Karpas-422 (cell line): ENCODE measurements around the gene RPS8. TPM values are rescaled to one million over a fixed set of nuclear protein-coding genes. Genes with fewer than 3 reads are reported as not detected.
"Not testable (repeated sequence)": the region's sequence is repeated elsewhere in the genome, so short reads cannot be mapped to it uniquely, and the experiment has no call there.

Experiments
- DNase-seq: peaks from one replicate; pipeline ENCODE4 v3.0.0-alpha.2; 2015
- H2AFZ ChIP-seq: fragments of 200-600 bp; sonication (generic); 2 replicates; pipeline ENCODE4 v1.6.1; 2014; ENCODE audit warnings: antibody characterized with exemption, low read length, mixed read lengths
- H3K27ac ChIP-seq: fragments of 200-600 bp; sonication (generic); 2 replicates; pipeline ENCODE4 v1.5.1; 2014; ENCODE audit warnings: mild to moderate bottlenecking, low read length, moderate library complexity
- H3K27me3 ChIP-seq: fragments of 200-600 bp; sonication (generic); 2 replicates; pipeline ENCODE4 v1.6.1; 2014; ENCODE audit warnings: low read length, mixed read lengths
- H3K36me3 ChIP-seq: fragments of 200-600 bp; sonication (generic); 2 replicates; pipeline ENCODE4 v1.6.1; 2014; ENCODE audit warnings: low read length, mixed read lengths; ENCODE audit not compliant: insufficient read depth
- H3K4me1 ChIP-seq: fragments of 200-600 bp; sonication (generic); 2 replicates; pipeline ENCODE4 v1.6.1; 2014; ENCODE audit warnings: mild to moderate bottlenecking, low read length, mixed read lengths
- H3K4me2 ChIP-seq: fragments of 200-600 bp; sonication (generic); 2 replicates; pipeline ENCODE4 v1.6.1; 2014; ENCODE audit warnings: low read length, low read depth, mild to moderate bottlenecking; ENCODE audit not compliant: poor library complexity, severe bottlenecking
- H3K4me3 ChIP-seq: fragments of 200-600 bp; sonication (generic); 2 replicates; pipeline ENCODE4 v1.5.1; 2014; ENCODE audit warnings: mild to moderate bottlenecking, antibody characterized with exemption, low read length, mixed read lengths
- H3K79me2 ChIP-seq: fragments of 200-600 bp; sonication (generic); 2 replicates; pipeline ENCODE4 v1.6.1; 2014; ENCODE audit warnings: mild to moderate bottlenecking, low read length, mixed read lengths
- H3K9ac ChIP-seq: fragments of 200-600 bp; sonication (generic); 2 replicates; pipeline ENCODE4 v1.6.0; 2014; ENCODE audit warnings: low read length
- H3K9me2 ChIP-seq: fragments of 200-600 bp; sonication (generic), shearing (Covaris generic); replicated peaks from 2 replicates; pipeline ENCODE4 v1.6.0; 2014; ENCODE audit warnings: mild to moderate bottlenecking, low read length, moderate library complexity; ENCODE audit not compliant: insufficient read depth
- H3K9me3 ChIP-seq: fragments of 300-700, 200-600 bp; sonication (generic); 2 replicates; pipeline ENCODE4 v1.6.1; 2014; ENCODE audit warnings: low read length, mixed read lengths
- H4K20me1 ChIP-seq: fragments of 200-600 bp; sonication (generic); 2 replicates; pipeline ENCODE4 v1.6.1; 2014; ENCODE audit warnings: mild to moderate bottlenecking, antibody characterized with exemption, low read length, low read depth; ENCODE audit not compliant: insufficient read depth
- total RNA-seq: library from RNA; depleted of rRNA; stranded (reverse); fragments of >200 nt; shearing (Covaris generic); gene quantifications from 2 replicates; pipeline ENCODE4 v1.2.3, GENCODE V29; 2014; ENCODE audit warnings: low replicate concordance; rRNA removed

The RPS8 gene
- total RNA-seq: 3,372 and 3,624 TPM in 2 replicates

GRCh38 chr1:44775078-44775929 lies at the start of gene RPS8:
Gene RPS8 (plus strand): TSS chr1:44775540. CDS start chr1:44775597, 57 bp downstream.
- peaks cover 29% of the 10 kb centered on the region; the same call in 1 of the 2 replicates for H4K20me1 ChIP-seq
- peak; percentile 97 for DNase-seq
- H3K4me1 ChIP-seq: peaks cover 24% of the 10 kb centered on the region
- H3K4me3 ChIP-seq: peak within 1 kb of the TSS; percentile 96
- H3K79me2 ChIP-seq: peaks cover 35% of the 10 kb centered on the region
- H3K36me3 ChIP-seq: peaks cover 28% of the 10 kb centered on the region
- H3K9me3 ChIP-seq: no peaks in the 10 kb centered on the region
- H2AFZ ChIP-seq: no peak within 1 kb of the TSS
- peak within 1 kb of the TSS; percentile 93 for H3K27ac ChIP-seq
- peak within 1 kb of the TSS; percentile 92 for H3K4me2 ChIP-seq
- H3K27me3 ChIP-seq: no peaks in the 10 kb centered on the region
- no peaks in the 10 kb centered on the region for H3K9me2 ChIP-seq
- H3K9ac ChIP-seq: peak within 1 kb of the TSS; percentile 95

GRCh38 chr1:44730741-44731512 lies 44.4 kb upstream of the RPS8 start, which contains the start of gene RNU5D-1:
Gene RNU5D-1 (minus strand): TSS chr1:44731170.
- Histone ChIP-seq H3K9me2 (no peaks in the 10 kb centered on the region), H3K9ac (peak within 1 kb of the TSS; percentile 70), H3K4me1 (peaks cover 27% of the 10 kb centered on the region), H4K20me1 (no peaks in the 10 kb centered on the region), H3K79me2 (no peaks in the 10 kb centered on the region), H3K27ac (peak within 1 kb of the TSS; percentile 96), H3K36me3 (no peaks in the 10 kb centered on the region), H3K4me3 (peak within 1 kb of the TSS; percentile 59), H3K4me2 (peak within 1 kb of the TSS; percentile 67), H3K27me3 (no peaks in the 10 kb centered on the region), H3K9me3 (no peaks in the 10 kb centered on the region), H2AFZ (peak within 1 kb of the TSS; percentile 90)
- peak; percentile 98 for DNase-seq

GRCh38 chr1:44733365-44733764 lies 42.0 kb upstream of the RPS8 start:
- H3K9me2 ChIP-seq: no peaks in the 10 kb centered on the region
- H4K20me1 ChIP-seq: no peaks in the 10 kb centered on the region
- H3K4me3 ChIP-seq: no peak overlapping the region
- no peaks in the 10 kb centered on the region for H3K36me3 ChIP-seq
- H3K27me3 ChIP-seq: no peaks in the 10 kb centered on the region
- H3K9ac ChIP-seq: no peak overlapping the region
- H3K4me2 ChIP-seq: no peak overlapping the region
- no peaks in the 10 kb centered on the region for H3K9me3 ChIP-seq
- no peak overlapping the region for H3K27ac ChIP-seq
- H3K4me1 ChIP-seq: peaks cover 24% of the 10 kb centered on the region
- no peak for DNase-seq
- H3K79me2 ChIP-seq: no peaks in the 10 kb centered on the region
- no peak overlapping the region for H2AFZ ChIP-seq

GRCh38 chr1:44733784-44734183 lies 41.6 kb upstream of the RPS8 start:
- H3K9ac ChIP-seq: no peak overlapping the region
- peaks cover 24% of the 10 kb centered on the region for H3K4me1 ChIP-seq
- no peaks in the 10 kb centered on the region for H4K20me1 ChIP-seq
- H2AFZ ChIP-seq: no peak overlapping the region
- H3K27ac ChIP-seq: no peak overlapping the region
- no peaks in the 10 kb centered on the region for H3K9me3 ChIP-seq
- no peaks in the 10 kb centered on the region for H3K79me2 ChIP-seq
- no peak overlapping the region for H3K4me2 ChIP-seq
- no peak for DNase-seq
- no peak overlapping the region for H3K4me3 ChIP-seq
- H3K27me3 ChIP-seq: no peaks in the 10 kb centered on the region
- H3K36me3 ChIP-seq: no peaks in the 10 kb centered on the region
- H3K9me2 ChIP-seq: no peaks in the 10 kb centered on the region

GRCh38 chr1:44735992-44736391 lies 39.3 kb upstream of the RPS8 start:
- Histone ChIP-seq H3K9me2 (no peaks in the 10 kb centered on the region), H4K20me1 (no peaks in the 10 kb centered on the region), H3K9ac (no peak overlapping the region), H3K4me3 (no peak overlapping the region), H3K4me2 (no peak overlapping the region), H3K27me3 (no peaks in the 10 kb centered on the region), H3K36me3 (no peaks in the 10 kb centered on the region), H3K4me1 (peaks cover 21% of the 10 kb centered on the region), H3K27ac (no peak overlapping the region), H2AFZ (no peak overlapping the region), H3K9me3 (no peaks in the 10 kb centered on the region), H3K79me2 (peaks cover 13% of the 10 kb centered on the region)
- DNase-seq: no peak

GRCh38 chr1:44738953-44739306 lies 36.4 kb upstream of the RPS8 start:
- not testable (repeated sequence) for H3K9me3 ChIP-seq, H4K20me1 ChIP-seq, DNase-seq, H3K9me2 ChIP-seq, H3K27me3 ChIP-seq
- Histone ChIP-seq H3K27ac (peak overlapping the region; percentile 72), H3K36me3 (peaks cover 11% of the 10 kb centered on the region; the same call in 1 of the 2 replicates), H3K79me2 (peaks cover 35% of the 10 kb centered on the region), H3K9ac (peak overlapping the region; percentile 82), H3K4me2 (peak overlapping the region; percentile 94), H3K4me3 (peak overlapping the region; percentile 76), H2AFZ (peak overlapping the region; percentile 25; the same call in 1 of the 2 replicates), H3K4me1 (peaks cover 18% of the 10 kb centered on the region)

- peak within 1 kb of the TSS; percentile 72 for H3K27ac ChIP-seq
- H4K20me1 ChIP-seq: no peaks in the 10 kb centered on the region
- H3K79me2 ChIP-seq: peaks cover 41% of the 10 kb centered on the region
- H3K4me2 ChIP-seq: peak within 1 kb of the TSS; percentile 94
- H3K9me2 ChIP-seq: no peaks in the 10 kb centered on the region
- H3K36me3 ChIP-seq: peaks cover 11% of the 10 kb centered on the region; the same call in 1 of the 2 replicates
- peak within 1 kb of the TSS; percentile 82 for H3K9ac ChIP-seq
- peak within 1 kb of the TSS; percentile 76 for H3K4me3 ChIP-seq
- H3K9me3 ChIP-seq: no peaks in the 10 kb centered on the region
- peak within 1 kb of the TSS; percentile 27 for H2AFZ ChIP-seq
- DNase-seq: peak; percentile 99
- H3K4me1 ChIP-seq: peaks cover 18% of the 10 kb centered on the region
- H3K27me3 ChIP-seq: no peaks in the 10 kb centered on the region
Measured at GRCh38 chr1:44739307-44740178, 35.8 kb upstream of the RPS8 start, which contains the start of gene KIF2C. Gene KIF2C (plus strand): TSS chr1:44739837. CDS start chr1:44739933, 96 bp downstream.
